SK-N-SH treated with all-trans-retinoic acid at 6 μM for 48 hours (cell line): ENCODE data around the gene SOX12.

Experiments
- ATAC-seq: fragments of 200-7000 bp; cut with Tn5 transposase; 3 replicates; pipeline ENCODE4 v1.9.1; 2020; ENCODE audit warnings: mild to moderate bottlenecking, moderate library complexity
- ARNTL ChIP-seq: fragments of 450-650 bp; formaldehyde crosslinking; IDR thresholded peaks from 2 replicates; pipeline ENCODE4 v1.5.0; 2020; ENCODE audit warnings: low read depth, mild to moderate bottlenecking, moderate library complexity, borderline replicate concordance
- BACH2 ChIP-seq: fragments of 250-450 bp; sonication (Bioruptor Pico); IDR thresholded peaks from 2 replicates; pipeline ENCODE4 v1.9.0; 2021; ENCODE audit warnings: mild to moderate bottlenecking, borderline replicate concordance
- CREB5 ChIP-seq: fragments of 250-450 bp; sonication (Bioruptor Pico); IDR thresholded peaks from 2 replicates; pipeline ENCODE4 v1.5.1; 2020; ENCODE audit warnings: low read depth, mild to moderate bottlenecking, moderate library complexity
- CSDC2 ChIP-seq: fragments of 250-450 bp; sonication (Bioruptor Pico); IDR thresholded peaks from 2 replicates; pipeline ENCODE4 v1.5.0; 2020; ENCODE audit warnings: mild to moderate bottlenecking, moderate library complexity
- ESRRG ChIP-seq: fragments of 250-450 bp; sonication (Bioruptor Pico); IDR thresholded peaks from 2 replicates; pipeline ENCODE4 v1.6.1; 2021; ENCODE audit warnings: mild to moderate bottlenecking
- GLIS3 ChIP-seq: fragments of 250-450 bp; sonication (Bioruptor Pico); IDR thresholded peaks from 2 replicates; pipeline ENCODE4 v1.5.0; 2020; ENCODE audit warnings: mild to moderate bottlenecking, moderate library complexity
- ISL1 ChIP-seq: fragments of 250-450 bp; sonication (Bioruptor Pico); IDR thresholded peaks from 2 replicates; pipeline ENCODE4 v2.1.2; 2022; ENCODE audit warnings: mild to moderate bottlenecking, moderate library complexity
- OSR1 ChIP-seq: fragments of 250-450 bp; sonication (Bioruptor Pico); IDR thresholded peaks from 2 replicates; pipeline ENCODE4 v1.8.0; 2022; ENCODE audit warnings: moderate library complexity, mild to moderate bottlenecking, inconsistent platforms
- PATZ1 ChIP-seq: fragments of 250-450 bp; sonication (Bioruptor Pico); IDR thresholded peaks from 2 replicates; pipeline ENCODE4 v1.8.0; 2020; ENCODE audit warnings: mild to moderate bottlenecking, moderate library complexity, borderline replicate concordance
- PPARA ChIP-seq: fragments of 250-450 bp; sonication (Bioruptor Pico); IDR thresholded peaks from 2 replicates; pipeline ENCODE4 v1.5.0; 2020; ENCODE audit warnings: mild to moderate bottlenecking, borderline replicate concordance
- RARB ChIP-seq: fragments of 250-450 bp; sonication (Bioruptor Pico); IDR thresholded peaks from 2 replicates; pipeline ENCODE4 v1.8.0; 2021; ENCODE audit warnings: mild to moderate bottlenecking, moderate library complexity
- SNAI2 ChIP-seq: fragments of 250-450 bp; sonication (Bioruptor Pico); IDR thresholded peaks from 2 replicates; pipeline ENCODE4 v1.5.0; 2020; ENCODE audit warnings: mild to moderate bottlenecking, moderate library complexity
- TCF4 ChIP-seq: fragments of 250-450 bp; sonication (Bioruptor Pico); IDR thresholded peaks from 2 replicates; pipeline ENCODE4 v1.8.0; 2021; ENCODE audit warnings: mild to moderate bottlenecking, moderate library complexity, borderline replicate concordance
- TOX ChIP-seq: fragments of 250-450 bp; sonication (Bioruptor Pico); IDR thresholded peaks from 2 replicates; pipeline ENCODE4 v1.8.0; 2021; ENCODE audit warnings: mild to moderate bottlenecking, moderate library complexity, borderline replicate concordance
- TSHZ2 ChIP-seq: fragments of 250-450 bp; sonication (Bioruptor Pico); IDR thresholded peaks from 2 replicates; pipeline ENCODE4 v1.5.0; 2020; ENCODE audit warnings: mild to moderate bottlenecking, moderate library complexity
- ZC3H10 ChIP-seq: fragments of 250-450 bp; sonication (Bioruptor Pico); IDR thresholded peaks from 2 replicates; pipeline ENCODE4 v1.5.1; 2021; ENCODE audit warnings: mild to moderate bottlenecking, moderate library complexity
- ZFP3 ChIP-seq: fragments of 250-450 bp; sonication (Bioruptor Pico); IDR thresholded peaks from 2 replicates; pipeline ENCODE4 v1.5.0; 2020; ENCODE audit warnings: mild to moderate bottlenecking, moderate library complexity
- ZNF565 ChIP-seq: fragments of 450-650 bp; formaldehyde crosslinking; conservative IDR thresholded peaks from 2 replicates; pipeline ENCODE4 v1.5.0; 2020; ENCODE audit warnings: low read depth, mild to moderate bottlenecking, moderate library complexity
- ZNF70 ChIP-seq: fragments of 450-650 bp; formaldehyde crosslinking; IDR thresholded peaks from 2 replicates; pipeline ENCODE4 v1.5.0; 2020; ENCODE audit warnings: mild to moderate bottlenecking, moderate library complexity
- ZNF8 ChIP-seq: fragments of 450-650 bp; formaldehyde crosslinking; IDR thresholded peaks from 2 replicates; pipeline ENCODE4 v1.5.0; 2020; ENCODE audit warnings: mild to moderate bottlenecking, moderate library complexity
- TF ChIP-seq, protein P1 (sequence below): fragments of 250-450 bp; sonication (Bioruptor Pico); IDR thresholded peaks from 2 replicates; pipeline ENCODE4 v1.8.0; 2021; ENCODE audit warnings: low read depth, mild to moderate bottlenecking, moderate library complexity, borderline replicate concordance

SOX12 gene

DNA sequence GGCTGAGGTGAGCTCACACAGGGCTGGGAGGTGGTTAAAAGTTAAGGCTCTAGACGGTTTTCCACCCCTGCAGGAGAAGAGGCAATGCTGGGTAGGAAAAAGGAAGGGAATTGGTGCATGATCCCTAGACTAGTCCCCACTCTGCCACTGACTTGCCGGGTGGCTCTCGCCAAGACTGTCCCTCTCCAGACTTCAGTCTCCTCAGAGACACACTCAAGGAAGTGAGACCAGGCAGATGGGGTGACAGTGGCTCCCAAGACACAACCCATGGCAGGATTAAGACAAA, 47.9 kb upstream of the SOX12 start:
- no peak for ATAC-seq
- no peak for TF ChIP-seq ARNTL (CRISPR knock-in tag)
- no peak for TF ChIP-seq ZNF565 (CRISPR knock-in tag)
- no peak for TF ChIP-seq CSDC2 (CRISPR knock-in tag)
- no peak for TF ChIP-seq OSR1 (CRISPR knock-in tag)
- no peak for TF ChIP-seq ZNF70 (CRISPR knock-in tag)
- no peak for TF ChIP-seq TCF4 (CRISPR knock-in tag)
- no peak for TF ChIP-seq GLIS3
- no peak for TF ChIP-seq TOX (CRISPR knock-in tag)
- TF ChIP-seq, protein P1, sequence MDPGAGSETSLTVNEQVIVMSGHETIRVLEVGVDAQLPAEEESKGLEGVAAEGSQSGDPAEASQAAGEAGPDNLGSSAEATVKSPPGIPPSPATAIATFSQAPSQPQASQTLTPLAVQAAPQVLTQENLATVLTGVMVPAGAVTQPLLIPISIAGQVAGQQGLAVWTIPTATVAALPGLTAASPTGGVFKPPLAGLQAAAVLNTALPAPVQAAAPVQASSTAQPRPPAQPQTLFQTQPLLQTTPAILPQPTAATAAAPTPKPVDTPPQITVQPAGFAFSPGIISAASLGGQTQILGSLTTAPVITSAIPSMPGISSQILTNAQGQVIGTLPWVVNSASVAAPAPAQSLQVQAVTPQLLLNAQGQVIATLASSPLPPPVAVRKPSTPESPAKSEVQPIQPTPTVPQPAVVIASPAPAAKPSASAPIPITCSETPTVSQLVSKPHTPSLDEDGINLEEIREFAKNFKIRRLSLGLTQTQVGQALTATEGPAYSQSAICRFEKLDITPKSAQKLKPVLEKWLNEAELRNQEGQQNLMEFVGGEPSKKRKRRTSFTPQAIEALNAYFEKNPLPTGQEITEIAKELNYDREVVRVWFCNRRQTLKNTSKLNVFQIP (CRISPR knock-in tag) = no peak
- TF ChIP-seq SNAI2 (CRISPR knock-in tag) = no peak
- TF ChIP-seq, all 23 proteins: peak for 0

DNA sequence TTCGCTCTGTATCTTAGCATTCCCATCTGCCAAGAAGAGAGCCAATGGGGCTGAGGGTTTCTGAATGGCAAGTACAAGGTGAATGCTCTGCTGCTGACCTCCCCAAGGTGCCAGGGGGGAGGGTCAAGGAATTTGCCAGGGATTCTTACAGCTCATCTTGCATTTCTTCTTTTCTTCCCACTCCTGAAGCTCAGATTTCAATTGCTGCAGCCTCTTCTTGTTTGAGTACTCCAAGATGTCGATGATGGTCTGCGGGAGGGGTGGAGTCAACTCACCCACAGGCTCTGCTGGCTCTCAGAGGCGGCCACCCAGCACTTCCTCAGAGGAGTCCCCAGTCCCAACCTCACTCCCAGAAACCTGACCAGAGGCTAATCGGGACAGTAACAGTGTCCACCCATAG, 47.2 kb upstream of the SOX12 start:
- TF ChIP-seq TCF4 (CRISPR knock-in tag) (no peak), ZFP3 (CRISPR knock-in tag) (no peak), ZNF70 (CRISPR knock-in tag) (no peak), OSR1 (CRISPR knock-in tag) (no peak), ZC3H10 (no peak), BACH2 (CRISPR knock-in tag) (no peak), ISL1 (CRISPR knock-in tag) (no peak), TSHZ2 (CRISPR knock-in tag) (no peak)
- no peak for ATAC-seq

DNA sequence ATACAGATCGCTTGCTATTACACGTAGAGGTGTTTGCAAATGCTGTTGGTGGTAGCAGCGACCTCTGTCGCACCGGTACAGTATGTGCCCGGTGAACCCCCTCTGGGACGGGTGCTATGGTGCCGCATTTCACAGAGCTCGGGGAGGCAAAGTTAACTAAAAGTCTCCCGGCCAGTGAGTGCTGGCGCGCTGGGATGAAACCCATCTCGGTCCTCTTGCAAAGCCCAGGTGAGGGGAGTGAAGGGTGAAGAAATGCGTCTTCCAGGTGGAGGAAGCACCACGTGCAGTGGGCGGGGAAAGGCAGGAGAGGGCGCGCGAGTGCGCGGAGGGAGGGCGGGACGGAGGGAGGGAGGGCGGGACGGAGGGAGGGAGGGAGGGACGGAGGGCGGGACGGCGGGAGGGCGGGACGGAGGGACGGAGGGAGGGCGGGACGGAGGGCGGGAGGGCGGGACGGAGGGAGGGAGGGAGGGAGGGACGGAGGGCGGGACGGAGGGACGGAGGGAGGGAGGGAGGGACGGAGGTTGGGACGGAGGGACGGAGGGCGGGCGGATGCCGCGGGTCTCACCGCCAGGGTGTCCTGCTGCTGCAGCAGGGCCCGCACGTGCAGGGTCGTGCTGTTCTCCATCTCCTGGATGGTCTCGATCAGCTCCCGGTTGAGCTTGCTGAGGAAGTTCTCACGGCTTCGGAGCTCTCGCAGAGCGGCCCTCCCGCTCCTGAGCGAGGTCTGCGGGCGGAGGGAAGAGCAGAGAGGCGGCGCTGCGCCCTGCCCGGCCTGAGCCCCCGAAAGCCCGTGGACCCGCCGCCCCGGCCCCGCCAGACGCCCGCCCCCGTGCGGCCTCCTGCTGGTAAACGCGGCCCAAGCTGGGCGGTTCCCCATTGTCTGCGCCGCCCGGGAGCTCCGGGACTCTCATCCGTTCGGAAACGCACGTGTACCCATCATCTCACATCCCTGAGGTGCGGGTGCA, 46.5 kb upstream of the SOX12 start:
- ATAC-seq = no peak
- TF ChIP-seq TOX (CRISPR knock-in tag) (no peak), ZC3H10 (no peak), ZNF565 (CRISPR knock-in tag) (no peak), CREB5 (no peak), PATZ1 (CRISPR knock-in tag) (no peak), OSR1 (CRISPR knock-in tag) (no peak), ARNTL (CRISPR knock-in tag) (no peak), SNAI2 (CRISPR knock-in tag) (no peak), ZFP3 (CRISPR knock-in tag) (no peak), ZNF8 (CRISPR knock-in tag) (no peak), ZNF70 (CRISPR knock-in tag) (no peak), TSHZ2 (CRISPR knock-in tag) (no peak), ESRRG (CRISPR knock-in tag) (no peak), GLIS3 (no peak), BACH2 (CRISPR knock-in tag) (no peak), RARB (CRISPR knock-in tag) (no peak), PPARA (CRISPR knock-in tag) (no peak), CSDC2 (CRISPR knock-in tag) (no peak), ISL1 (CRISPR knock-in tag) (no peak)
- TF ChIP-seq, protein P1 (CRISPR knock-in tag) = no peak
